ENCODE measurements around the gene CD40.

CD40 gene

DNA sequence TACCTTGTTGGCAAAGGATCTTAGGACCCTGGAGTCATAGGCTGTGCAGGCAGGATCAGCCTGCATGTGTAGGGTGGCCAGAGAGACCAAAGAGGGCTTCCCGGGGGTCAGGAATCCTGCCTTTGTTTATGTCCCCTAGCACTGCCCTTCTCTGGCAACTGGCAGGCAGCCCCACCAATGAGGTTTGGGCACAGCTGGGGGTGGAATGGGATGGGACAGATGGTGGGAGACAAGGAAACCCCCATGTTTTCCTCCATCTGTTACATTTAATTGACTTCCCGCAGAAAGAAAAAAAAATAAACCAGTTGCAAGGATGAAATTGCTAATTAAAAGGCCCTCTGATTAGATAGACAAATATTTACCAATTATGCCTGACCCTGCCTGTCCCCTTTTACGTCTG lies 27.6 kb downstream of the CD40 start:
- H3K27ac ChIP-seq, result no peak overlapping the region
- H2AFZ ChIP-seq (ENCODE audit: low read depth), result no peak overlapping the region
- H3K4me3 ChIP-seq (IDR thresholded peaks at IDR 0.05; ENCODE audit: insufficient read depth, low read depth, low read length), result no peak overlapping the region
- H4K20me1 ChIP-seq (ENCODE audit: insufficient read depth), result no peaks in the 10 kb centered on the region
- no peaks in the 10 kb centered on the region for H3K4me1 ChIP-seq (ENCODE audit: low read depth, poor library complexity, severe bottlenecking)
- H3K4me2 ChIP-seq, result no peak overlapping the region
- no peaks in the 10 kb centered on the region for H3K79me2 ChIP-seq (ENCODE audit: insufficient read depth, low read depth)
- H3K27me3 ChIP-seq (ENCODE audit: insufficient read depth, low read depth), result peaks cover 53% of the 10 kb centered on the region; the same call in 1 of the 2 replicates
- TF ChIP-seq, protein P1, sequence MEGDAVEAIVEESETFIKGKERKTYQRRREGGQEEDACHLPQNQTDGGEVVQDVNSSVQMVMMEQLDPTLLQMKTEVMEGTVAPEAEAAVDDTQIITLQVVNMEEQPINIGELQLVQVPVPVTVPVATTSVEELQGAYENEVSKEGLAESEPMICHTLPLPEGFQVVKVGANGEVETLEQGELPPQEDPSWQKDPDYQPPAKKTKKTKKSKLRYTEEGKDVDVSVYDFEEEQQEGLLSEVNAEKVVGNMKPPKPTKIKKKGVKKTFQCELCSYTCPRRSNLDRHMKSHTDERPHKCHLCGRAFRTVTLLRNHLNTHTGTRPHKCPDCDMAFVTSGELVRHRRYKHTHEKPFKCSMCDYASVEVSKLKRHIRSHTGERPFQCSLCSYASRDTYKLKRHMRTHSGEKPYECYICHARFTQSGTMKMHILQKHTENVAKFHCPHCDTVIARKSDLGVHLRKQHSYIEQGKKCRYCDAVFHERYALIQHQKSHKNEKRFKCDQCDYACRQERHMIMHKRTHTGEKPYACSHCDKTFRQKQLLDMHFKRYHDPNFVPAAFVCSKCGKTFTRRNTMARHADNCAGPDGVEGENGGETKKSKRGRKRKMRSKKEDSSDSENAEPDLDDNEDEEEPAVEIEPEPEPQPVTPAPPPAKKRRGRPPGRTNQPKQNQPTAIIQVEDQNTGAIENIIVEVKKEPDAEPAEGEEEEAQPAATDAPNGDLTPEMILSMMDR (conservative IDR thresholded peaks at IDR 0.05; ENCODE audit: low read depth, low read length), result no peak
- H3K36me3 ChIP-seq (ENCODE audit: insufficient read depth), result no peaks in the 10 kb centered on the region
- no peak overlapping the region for H3K9ac ChIP-seq

DNA sequence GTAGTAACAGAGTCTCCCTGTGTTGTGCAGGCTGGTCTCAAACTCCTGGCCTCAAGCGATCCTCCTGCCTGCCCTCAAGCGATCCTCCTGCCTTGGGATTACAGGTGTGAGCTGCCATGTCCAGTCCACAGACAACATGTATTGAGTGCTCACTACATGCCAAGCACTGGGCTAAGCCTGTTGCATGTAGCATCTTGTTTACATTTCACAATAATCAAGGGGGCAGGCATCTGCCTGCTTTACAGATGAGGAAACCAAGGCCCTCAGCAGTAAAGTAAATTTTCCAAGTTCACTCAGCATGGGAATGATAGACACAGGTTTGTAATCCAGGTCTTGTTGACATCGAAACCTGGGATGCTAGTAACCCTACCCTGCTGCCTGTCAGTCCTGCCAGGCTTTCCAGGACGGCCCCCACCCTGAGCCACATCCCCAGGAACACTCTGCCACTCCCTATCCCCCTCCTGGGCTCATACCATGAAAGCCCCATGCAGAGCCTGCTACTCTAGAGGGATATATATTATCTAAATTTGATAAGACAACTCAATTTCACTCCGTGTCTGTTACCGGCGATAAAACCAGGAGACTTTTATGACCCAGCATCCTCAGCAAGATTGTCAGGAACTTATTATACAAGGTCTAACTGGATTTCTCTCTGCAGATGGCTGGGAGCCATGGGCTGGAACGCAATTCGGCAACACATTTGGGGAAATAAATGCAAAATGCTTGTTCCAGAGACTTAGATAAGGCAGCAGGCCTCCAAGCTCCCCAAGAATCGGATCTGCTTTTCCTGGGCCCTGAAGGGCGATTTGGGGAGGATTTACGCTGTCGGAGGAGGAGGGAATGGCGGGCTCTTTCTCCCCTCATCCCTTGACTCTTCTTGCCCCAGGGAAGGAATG lies 30.4 kb downstream of the CD40 start:
- Histone ChIP-seq H3K79me2 (ENCODE audit: insufficient read depth, low read depth) (no peaks in the 10 kb centered on the region), H3K4me3 (IDR thresholded peaks at IDR 0.05; ENCODE audit: insufficient read depth, low read depth, low read length) (no peak overlapping the region), H4K20me1 (ENCODE audit: insufficient read depth) (no peaks in the 10 kb centered on the region), H3K36me3 (ENCODE audit: insufficient read depth) (no peaks in the 10 kb centered on the region), H3K4me1 (ENCODE audit: low read depth, poor library complexity, severe bottlenecking) (no peaks in the 10 kb centered on the region), H3K9ac (no peak overlapping the region), H3K4me2 (no peak overlapping the region), H3K27me3 (ENCODE audit: insufficient read depth, low read depth) (peaks cover 31% of the 10 kb centered on the region; the same call in 1 of the 2 replicates), H2AFZ (ENCODE audit: low read depth) (no peak overlapping the region), H3K27ac (no peak overlapping the region)
- TF ChIP-seq, protein P1 (conservative IDR thresholded peaks at IDR 0.05; ENCODE audit: low read depth, low read length), result no peak

DNA sequence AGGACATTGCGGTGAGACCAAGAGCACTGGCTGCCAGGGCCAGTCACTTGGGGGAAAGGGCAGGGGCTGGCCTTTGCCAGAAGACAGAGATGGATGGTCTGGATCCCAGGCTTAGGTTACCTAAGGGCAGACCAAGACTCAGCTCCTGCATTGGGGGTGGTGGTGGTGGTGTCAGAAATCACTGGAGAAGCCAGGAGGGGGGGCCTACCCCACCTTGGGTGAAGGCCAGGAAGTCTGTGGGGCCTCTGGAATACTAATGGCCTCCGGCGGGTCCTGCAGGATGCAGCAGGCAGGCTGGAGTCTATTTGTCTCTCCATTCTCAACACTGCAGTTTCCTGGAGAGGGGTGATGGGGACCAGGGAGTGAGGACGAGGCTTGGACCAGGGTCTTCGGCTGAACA lies 32.8 kb downstream of the CD40 start:
- Histone ChIP-seq H3K4me3 (IDR thresholded peaks at IDR 0.05; ENCODE audit: insufficient read depth, low read depth, low read length) (no peak overlapping the region), H3K36me3 (ENCODE audit: insufficient read depth) (no peaks in the 10 kb centered on the region), H3K4me1 (ENCODE audit: low read depth, poor library complexity, severe bottlenecking) (no peaks in the 10 kb centered on the region), H3K79me2 (ENCODE audit: insufficient read depth, low read depth) (no peaks in the 10 kb centered on the region), H2AFZ (ENCODE audit: low read depth) (no peak overlapping the region), H3K4me2 (no peak overlapping the region), H3K27ac (no peak overlapping the region), H4K20me1 (ENCODE audit: insufficient read depth) (no peaks in the 10 kb centered on the region), H3K27me3 (ENCODE audit: insufficient read depth, low read depth) (peaks cover 41% of the 10 kb centered on the region; the same call in 1 of the 2 replicates), H3K9ac (no peak overlapping the region)
- TF ChIP-seq, protein P1 (conservative IDR thresholded peaks at IDR 0.05; ENCODE audit: low read depth, low read length), result no peak

DNA sequence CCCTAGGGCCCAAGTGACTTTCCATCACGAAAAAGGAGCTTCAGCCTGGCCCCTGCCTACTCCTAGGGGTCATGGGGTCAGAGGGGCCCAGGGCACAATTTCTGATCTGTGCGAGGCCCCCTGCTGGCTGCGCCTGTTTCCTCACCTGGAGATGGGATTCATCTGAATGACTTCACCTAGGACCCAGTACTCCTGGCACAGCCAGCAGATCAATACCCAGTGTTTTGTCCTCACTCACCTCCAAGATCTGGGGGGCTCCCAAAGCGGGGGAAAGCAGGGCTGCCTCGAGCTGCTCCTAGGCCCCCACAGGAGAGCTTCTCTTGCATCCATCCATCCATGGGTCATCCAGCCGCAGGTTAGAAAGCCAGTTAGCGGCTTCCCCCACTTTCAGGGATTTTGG lies 33.8 kb downstream of the CD40 start:
- Histone ChIP-seq H2AFZ (ENCODE audit: low read depth) (no peak overlapping the region), H3K27me3 (ENCODE audit: insufficient read depth, low read depth) (peaks cover 37% of the 10 kb centered on the region; the same call in 1 of the 2 replicates), H3K36me3 (ENCODE audit: insufficient read depth) (no peaks in the 10 kb centered on the region), H3K27ac (no peak overlapping the region), H3K4me3 (IDR thresholded peaks at IDR 0.05; ENCODE audit: insufficient read depth, low read depth, low read length) (no peak overlapping the region), H3K4me2 (no peak overlapping the region), H3K4me1 (ENCODE audit: low read depth, poor library complexity, severe bottlenecking) (no peaks in the 10 kb centered on the region), H3K9ac (no peak overlapping the region), H3K79me2 (ENCODE audit: insufficient read depth, low read depth) (no peaks in the 10 kb centered on the region), H4K20me1 (ENCODE audit: insufficient read depth) (no peaks in the 10 kb centered on the region)
- TF ChIP-seq, protein P1 (conservative IDR thresholded peaks at IDR 0.05; ENCODE audit: low read depth, low read length), result peak; percentile 60

Data from KMS-11 (cell line).